KMS-11 (cell line): Measurements from ENCODE around the gene TNNT1.

Experiments
- H2AFZ ChIP-seq: fragments of 200-600 bp; sonication (generic); 2 replicates; pipeline ENCODE4 v1.6.1; 2016; ENCODE audit warnings: antibody characterized with exemption, mixed run types, low read depth
- H3K27ac ChIP-seq: fragments of 200-600 bp; sonication (generic); 2 replicates; pipeline ENCODE4 v1.6.1; 2016; ENCODE audit warnings: mild to moderate bottlenecking, mixed run types
- H3K27me3 ChIP-seq: fragments of 200-600 bp; sonication (generic); 2 replicates; pipeline ENCODE4 v1.6.1; 2017; ENCODE audit warnings: mild to moderate bottlenecking, low read depth, mixed run types, moderate library complexity; ENCODE audit not compliant: insufficient read depth
- H3K36me3 ChIP-seq: fragments of 200-600 bp; sonication (generic); 2 replicates; pipeline ENCODE4 v1.6.1; 2017; ENCODE audit warnings: mild to moderate bottlenecking, mixed run types; ENCODE audit not compliant: insufficient read depth
- H3K4me1 ChIP-seq: fragments of 200-600 bp; sonication (generic); 2 replicates; pipeline ENCODE4 v1.6.1; 2016; ENCODE audit warnings: mild to moderate bottlenecking, low read depth, mixed run types; ENCODE audit not compliant: poor library complexity, severe bottlenecking
- H3K4me2 ChIP-seq: fragments of 200-600 bp; sonication (generic); 2 replicates; pipeline ENCODE4 v1.7.0; 2016; ENCODE audit warnings: mild to moderate bottlenecking, mixed run types
- H3K4me3 ChIP-seq: fragments of 200-600 bp; sonication (generic); IDR thresholded peaks from 2 replicates; pipeline ENCODE4 v1.6.1; 2017; ENCODE audit warnings: low read depth, low read length, mixed read lengths; ENCODE audit not compliant: insufficient read depth
- H3K79me2 ChIP-seq: fragments of 200-600 bp; sonication (generic); 2 replicates; pipeline ENCODE4 v1.6.1; 2016; ENCODE audit warnings: low read depth, mixed run types; ENCODE audit not compliant: insufficient read depth
- H3K9ac ChIP-seq: fragments of 200-600 bp; sonication (generic); 2 replicates; pipeline ENCODE4 v1.6.1; 2016; ENCODE audit warnings: mild to moderate bottlenecking, mixed run types
- H4K20me1 ChIP-seq: fragments of 200-600 bp; sonication (generic); 2 replicates; pipeline ENCODE4 v1.6.1; 2016; ENCODE audit warnings: mild to moderate bottlenecking, mixed run types; ENCODE audit not compliant: insufficient read depth
- TF ChIP-seq, protein P1 (sequence below): fragments of 200-600 bp; sonication (generic); conservative IDR thresholded peaks from 2 replicates; pipeline ENCODE4 v1.6.1; 2017; ENCODE audit warnings: low read depth, mild to moderate bottlenecking, antibody characterized with exemption, low read length, moderate library complexity, mixed read lengths

Gene TNNT1

GRCh38 chr19:55113570-55114039, 35.4 kb downstream of the TNNT1 start:
- no peak overlapping the region for H3K27ac ChIP-seq
- no peaks in the 10 kb centered on the region for H4K20me1 ChIP-seq
- H3K36me3 ChIP-seq = no peaks in the 10 kb centered on the region
- H3K79me2 ChIP-seq = peaks cover 40% of the 10 kb centered on the region
- TF ChIP-seq, protein P1, sequence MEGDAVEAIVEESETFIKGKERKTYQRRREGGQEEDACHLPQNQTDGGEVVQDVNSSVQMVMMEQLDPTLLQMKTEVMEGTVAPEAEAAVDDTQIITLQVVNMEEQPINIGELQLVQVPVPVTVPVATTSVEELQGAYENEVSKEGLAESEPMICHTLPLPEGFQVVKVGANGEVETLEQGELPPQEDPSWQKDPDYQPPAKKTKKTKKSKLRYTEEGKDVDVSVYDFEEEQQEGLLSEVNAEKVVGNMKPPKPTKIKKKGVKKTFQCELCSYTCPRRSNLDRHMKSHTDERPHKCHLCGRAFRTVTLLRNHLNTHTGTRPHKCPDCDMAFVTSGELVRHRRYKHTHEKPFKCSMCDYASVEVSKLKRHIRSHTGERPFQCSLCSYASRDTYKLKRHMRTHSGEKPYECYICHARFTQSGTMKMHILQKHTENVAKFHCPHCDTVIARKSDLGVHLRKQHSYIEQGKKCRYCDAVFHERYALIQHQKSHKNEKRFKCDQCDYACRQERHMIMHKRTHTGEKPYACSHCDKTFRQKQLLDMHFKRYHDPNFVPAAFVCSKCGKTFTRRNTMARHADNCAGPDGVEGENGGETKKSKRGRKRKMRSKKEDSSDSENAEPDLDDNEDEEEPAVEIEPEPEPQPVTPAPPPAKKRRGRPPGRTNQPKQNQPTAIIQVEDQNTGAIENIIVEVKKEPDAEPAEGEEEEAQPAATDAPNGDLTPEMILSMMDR = no peak
- no peak overlapping the region for H3K9ac ChIP-seq
- no peak overlapping the region for H3K4me3 ChIP-seq
- peaks cover 10% of the 10 kb centered on the region for H3K4me1 ChIP-seq
- no peaks in the 10 kb centered on the region for H3K27me3 ChIP-seq
- H3K4me2 ChIP-seq = no peak overlapping the region
- H2AFZ ChIP-seq = no peak overlapping the region

- H3K9ac ChIP-seq = no peak overlapping the region
- H4K20me1 ChIP-seq = no peaks in the 10 kb centered on the region
- no peaks in the 10 kb centered on the region for H3K27me3 ChIP-seq
- H3K27ac ChIP-seq = no peak overlapping the region
- peaks cover 7% of the 10 kb centered on the region for H3K4me1 ChIP-seq
- no peak overlapping the region for H3K4me3 ChIP-seq
- peaks cover 40% of the 10 kb centered on the region for H3K79me2 ChIP-seq
- H2AFZ ChIP-seq = no peak overlapping the region
- H3K4me2 ChIP-seq = no peak overlapping the region
- TF ChIP-seq, protein P1 = no peak
- no peaks in the 10 kb centered on the region for H3K36me3 ChIP-seq
Observed at GRCh38 chr19:55112777-55113569, 36.0 kb downstream of the TNNT1 start.

DNA sequence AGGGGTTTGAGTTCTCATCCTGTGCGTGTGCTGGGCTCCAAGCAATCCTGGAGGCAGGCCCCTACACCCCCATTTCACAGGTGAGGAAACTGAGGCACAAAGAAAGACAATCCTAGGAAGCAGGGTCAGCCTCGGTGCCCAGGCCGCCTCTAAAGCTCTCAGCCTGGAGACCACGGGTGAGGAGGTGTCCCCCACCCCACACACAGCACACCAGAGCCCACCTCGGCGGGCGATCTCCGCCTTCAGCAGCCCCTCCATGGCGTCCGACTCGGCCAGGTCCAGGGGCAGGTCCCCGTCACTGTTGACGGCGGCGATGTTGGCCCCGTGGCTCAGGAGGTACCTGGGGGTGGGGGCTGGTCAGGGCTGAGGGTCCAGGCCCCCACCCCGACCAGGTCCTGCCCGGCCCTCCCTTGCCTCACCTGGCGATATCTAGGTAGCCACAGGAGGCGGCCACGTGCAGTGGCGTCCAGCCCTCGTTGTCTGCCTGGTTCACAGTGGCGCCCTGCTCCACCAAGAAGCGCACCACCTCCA, 36.7 kb downstream of the TNNT1 start:
- Histone ChIP-seq H3K4me3 (no peak overlapping the region), H3K27me3 (no peaks in the 10 kb centered on the region), H2AFZ (no peak overlapping the region), H3K4me2 (no peak overlapping the region), H4K20me1 (no peaks in the 10 kb centered on the region), H3K9ac (no peak overlapping the region), H3K4me1 (peaks cover 6% of the 10 kb centered on the region), H3K36me3 (no peaks in the 10 kb centered on the region), H3K27ac (no peak overlapping the region), H3K79me2 (peaks cover 40% of the 10 kb centered on the region)
- TF ChIP-seq, protein P1 = no peak

DNA sequence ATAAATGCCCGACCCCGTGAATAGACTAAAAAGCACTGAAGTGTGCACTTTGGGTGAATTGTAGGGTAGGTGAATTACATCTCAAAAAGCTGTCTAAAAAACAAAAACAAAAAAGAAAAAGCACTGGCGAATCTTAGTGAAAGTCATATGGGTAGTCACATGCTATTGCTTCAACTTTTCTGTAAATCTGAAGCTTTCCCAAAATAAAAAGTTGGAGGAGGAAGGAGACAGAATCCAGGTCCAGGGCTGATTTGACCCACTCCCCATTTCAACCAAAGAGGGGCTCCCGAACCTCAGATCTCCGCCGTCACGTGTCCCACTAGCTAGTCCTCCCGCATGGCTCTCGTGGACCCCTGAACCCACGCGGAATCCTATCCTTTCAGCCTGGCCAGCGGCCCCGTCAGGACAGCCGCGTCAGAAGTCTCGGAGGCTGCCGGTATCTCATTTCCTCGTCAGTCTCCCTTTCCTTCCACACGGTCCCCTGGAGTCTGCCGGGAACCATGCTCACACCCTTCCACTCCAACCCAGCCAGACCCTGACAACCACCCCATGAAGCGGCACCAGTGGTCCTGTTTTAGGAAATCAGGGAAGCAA, 37.7 kb downstream of the TNNT1 start:
- H2AFZ ChIP-seq = no peak overlapping the region
- peaks cover 6% of the 10 kb centered on the region for H3K4me1 ChIP-seq
- peaks cover 33% of the 10 kb centered on the region for H3K79me2 ChIP-seq
- no peak overlapping the region for H3K4me3 ChIP-seq
- H3K36me3 ChIP-seq = no peaks in the 10 kb centered on the region
- H3K27me3 ChIP-seq = no peaks in the 10 kb centered on the region
- H3K4me2 ChIP-seq = no peak overlapping the region
- no peak overlapping the region for H3K9ac ChIP-seq
- TF ChIP-seq, protein P1 = no peak
- no peaks in the 10 kb centered on the region for H4K20me1 ChIP-seq
- H3K27ac ChIP-seq = no peak overlapping the region
